Suprapubic skin (tissue), 4 donors: ENCODE measurements around the gene GNAL. TPM values are rescaled to one million over a fixed set of nuclear protein-coding genes. Genes with fewer than 3 reads are reported as not detected.

Experiments
- DNase-seq, 2 donors: peaks; one replicate each; pipeline ENCODE4 v3.0.0-alpha.2; 2019; ENCODE audit warnings: low spot score in 2 of 2
- H3K27ac ChIP-seq: fragments of 200-600 bp; sonication (generic); one replicate; pipeline ENCODE4 v1.5.1; 2019
- H3K27me3 ChIP-seq: fragments of 200-600 bp; sonication (generic); one replicate; pipeline ENCODE4 v1.5.1; 2019
- H3K36me3 ChIP-seq: fragments of 200-600 bp; sonication (generic); one replicate; pipeline ENCODE4 v1.5.1; 2019
- H3K4me1 ChIP-seq: fragments of 200-600 bp; sonication (generic); one replicate; pipeline ENCODE4 v1.5.1; 2019
- H3K4me3 ChIP-seq: fragments of 200-600 bp; sonication (generic); one replicate; pipeline ENCODE4 v1.5.1; 2019; ENCODE audit warnings: mild to moderate bottlenecking
- H3K9me3 ChIP-seq: fragments of 200-600 bp; sonication (generic); one replicate; pipeline ENCODE4 v1.5.1; 2019
- CTCF ChIP-seq, 2 donors: fragments of 200-600 bp in 1 of 2; fragments of 450-650 bp in 1 of 2; sonication (generic) in 1 of 2; IDR thresholded peaks; one replicate each; pipeline ENCODE4 v1.5.1; 2016 to 2019; ENCODE audit warnings: antibody characterized with exemption in 2 of 2, mild to moderate bottlenecking in 1 of 2, moderate library complexity in 1 of 2
- EP300 ChIP-seq: sonication (generic); formaldehyde crosslinking; IDR thresholded peaks from one replicate; pipeline ENCODE4 v1.6.1; 2017; ENCODE audit warnings: antibody characterized with exemption
- POLR2A ChIP-seq, 2 donors: fragments of 450-650 bp; IDR thresholded peaks; one replicate each; pipeline ENCODE4 v1.6.1; 2017; ENCODE audit warnings: antibody characterized with exemption in 2 of 2, mild to moderate bottlenecking in 2 of 2, moderate library complexity in 2 of 2
- POLR2AphosphoS5 ChIP-seq, 3 donors: sonication (generic); formaldehyde crosslinking; IDR thresholded peaks; one replicate each; pipeline ENCODE4 v1.6.1; 2017; ENCODE audit warnings: antibody characterized with exemption in 3 of 3
- WGBS: methylation state at CpG from one replicate; pipeline ENCODE4 v1.1.5; 2018; 5-methylcytosine and 5-hydroxymethylcytosine counted together
- total RNA-seq, 4 donors: library from RNA; depleted of rRNA; stranded (reverse); fragments of >200 nt; gene quantifications; one replicate each; pipeline ENCODE4 v1.1.0, GENCODE V29; 2016

Gene GNAL
- total RNA-seq, 4 donors from 2014 or later = 8.7 to 17.2 (median 15.0) TPM

DNA sequence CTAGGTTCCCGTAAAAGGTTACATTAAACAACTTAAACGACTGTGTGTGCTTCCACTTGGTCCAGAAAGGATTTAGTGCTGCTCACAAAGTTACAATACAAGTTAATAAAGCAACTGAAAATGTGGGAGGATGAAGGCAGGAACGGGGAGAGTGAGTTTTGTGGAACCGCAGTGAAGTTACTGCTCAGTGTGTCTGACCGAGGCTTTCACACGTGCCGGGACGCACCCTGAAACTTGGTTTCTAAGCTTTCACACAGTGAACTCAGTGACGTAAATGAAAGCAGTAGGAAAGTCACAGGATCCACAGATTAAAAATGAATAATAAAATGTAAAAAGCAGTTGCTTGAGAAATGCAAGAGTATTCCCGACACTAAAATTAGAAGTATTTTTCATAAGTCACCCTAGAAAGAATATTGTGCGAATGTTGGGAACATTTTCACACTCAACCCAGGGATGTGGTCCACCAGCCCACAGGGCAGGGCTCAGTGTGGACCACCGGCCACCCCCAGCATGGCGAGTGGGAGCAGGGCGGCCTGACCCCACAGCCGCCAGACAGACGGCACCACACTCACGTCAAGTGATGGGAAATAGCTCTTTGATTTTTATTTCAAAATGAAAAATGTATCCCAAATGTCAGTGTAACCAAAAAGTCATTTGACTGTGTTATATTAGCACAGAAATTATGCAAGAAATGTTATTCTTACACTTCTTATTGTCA lies 129.6 kb downstream of the GNAL start:
- no peaks in the 10 kb centered on the region for H3K27me3 ChIP-seq
- H3K4me3 ChIP-seq = no peak overlapping the region
- H3K27ac ChIP-seq = no peak overlapping the region
- no peak for TF ChIP-seq POLR2AphosphoS5 (IDR thresholded peaks at IDR 0.05)
- TF ChIP-seq EP300 = no peak
- TF ChIP-seq CTCF (IDR thresholded peaks at IDR 0.05) = no peak
- no peak for TF ChIP-seq POLR2A (IDR thresholded peaks at IDR 0.05)
- 82% methylated on average over 17 of the region's 17 CpGs for WGBS
- DNase-seq = no peak
- H3K9me3 ChIP-seq = no peaks in the 10 kb centered on the region
- H3K36me3 ChIP-seq = no peaks in the 10 kb centered on the region
- no peaks in the 10 kb centered on the region for H3K4me1 ChIP-seq

DNA sequence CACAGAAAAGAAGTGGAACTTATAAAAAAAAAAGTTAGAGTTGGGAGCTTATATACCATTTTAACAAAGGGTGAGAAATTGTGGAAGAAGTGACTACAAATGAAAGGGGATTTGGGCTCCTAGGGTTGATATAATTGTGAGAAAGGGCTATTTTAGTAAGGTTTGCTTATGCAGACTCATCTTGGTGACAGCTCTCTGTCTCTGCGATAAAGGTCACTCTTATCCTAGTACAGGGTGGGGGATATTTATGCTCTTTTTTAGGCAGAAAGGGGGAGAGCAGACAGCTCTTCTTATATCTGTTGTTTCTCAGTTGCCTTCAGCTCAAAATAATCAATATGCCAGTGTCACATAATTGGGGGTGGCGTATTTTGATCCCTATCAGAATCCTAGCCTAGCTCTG lies 130.9 kb downstream of the GNAL start:
- Histone ChIP-seq H3K27ac (no peak overlapping the region), H3K4me1 (no peaks in the 10 kb centered on the region), H3K4me3 (no peak overlapping the region), H3K9me3 (no peaks in the 10 kb centered on the region), H3K27me3 (no peaks in the 10 kb centered on the region), H3K36me3 (no peaks in the 10 kb centered on the region)
- 94% methylated on average over 2 of the region's 2 CpGs for WGBS
- DNase-seq = no peak
- TF ChIP-seq CTCF (IDR thresholded peaks at IDR 0.05) = no peak

GRCh38 chr18:11820697-11821096 lies 131.6 kb downstream of the GNAL start:
- H3K9me3 ChIP-seq = no peaks in the 10 kb centered on the region
- H3K27me3 ChIP-seq = no peaks in the 10 kb centered on the region
- 75% methylated on average over 2 of the region's 2 CpGs for WGBS
- TF ChIP-seq EP300 = no peak
- no peak for TF ChIP-seq POLR2AphosphoS5 (IDR thresholded peaks at IDR 0.05)
- TF ChIP-seq CTCF (IDR thresholded peaks at IDR 0.05) = no peak
- TF ChIP-seq POLR2A (IDR thresholded peaks at IDR 0.05) = no peak
- no peak overlapping the region for H3K27ac ChIP-seq
- no peaks in the 10 kb centered on the region for H3K36me3 ChIP-seq
- DNase-seq = no peak
- H3K4me3 ChIP-seq = no peak overlapping the region
- H3K4me1 ChIP-seq = no peaks in the 10 kb centered on the region

DNA sequence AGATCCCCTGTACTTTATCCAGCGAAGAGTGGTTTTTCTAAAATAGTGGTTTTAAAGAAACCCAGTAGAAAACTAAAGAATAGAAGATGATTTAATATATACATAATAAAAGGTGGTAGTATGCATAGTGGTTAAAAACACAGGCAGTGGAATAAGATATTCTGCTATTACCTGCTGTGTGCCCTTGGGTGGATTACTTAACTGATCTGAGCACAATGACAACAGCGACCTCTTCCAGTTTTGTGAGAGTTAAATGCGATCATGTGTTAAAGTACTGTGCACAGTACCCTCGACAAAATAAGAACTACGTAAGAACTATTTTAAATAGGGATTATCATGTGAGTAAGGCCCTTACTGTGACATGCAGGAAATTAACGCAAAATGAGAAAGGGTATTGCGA lies 132.1 kb downstream of the GNAL start:
- DNase-seq = no peak
- 91% methylated on average over 7 of the region's 7 CpGs for WGBS
- Histone ChIP-seq H3K4me3 (no peak overlapping the region), H3K9me3 (no peaks in the 10 kb centered on the region), H3K36me3 (no peaks in the 10 kb centered on the region), H3K27ac (no peak overlapping the region), H3K4me1 (no peaks in the 10 kb centered on the region), H3K27me3 (no peaks in the 10 kb centered on the region)
- no peak for TF ChIP-seq EP300
- no peak for TF ChIP-seq CTCF (IDR thresholded peaks at IDR 0.05)

- no peak for TF ChIP-seq EP300
- TF ChIP-seq POLR2A (IDR thresholded peaks at IDR 0.05) = no peak
- TF ChIP-seq CTCF (IDR thresholded peaks at IDR 0.05) = no peak
- no peak for TF ChIP-seq POLR2AphosphoS5 (IDR thresholded peaks at IDR 0.05)
These were observed 132.7 kb downstream of the GNAL start for GRCh38 chr18:11821643-11822237.

More at GRCh38 chr18:11821643-11822237, 132.7 kb downstream of the GNAL start:
- 95% methylated on average over 39 of the region's 40 CpGs for WGBS
- no peak for DNase-seq
- no peak overlapping the region for H3K27ac ChIP-seq
- H3K36me3 ChIP-seq = no peaks in the 10 kb centered on the region
- no peak overlapping the region for H3K4me3 ChIP-seq
- no peaks in the 10 kb centered on the region for H3K4me1 ChIP-seq
- H3K9me3 ChIP-seq = no peaks in the 10 kb centered on the region
- H3K27me3 ChIP-seq = no peaks in the 10 kb centered on the region
